Heart left ventricle (tissue), 13 donors: ENCODE measurements around the gene SLC6A3.

ENCODE experiments used
- CTCF ChIP-seq, 12 donors: fragments of 200-600 bp; sonication (generic) in 4 of 12; IDR thresholded peaks; one replicate each; pipeline versions ENCODE4 v1.5.0 to v1.8.0; 2018 to 2022; ENCODE audit warnings: antibody characterized with exemption in 12 of 12, mild to moderate bottlenecking in 5 of 12
- POLR2A ChIP-seq, 2 donors: fragments of 450-650 bp; IDR thresholded peaks; one replicate each; pipeline ENCODE4 v1.6.1; 2017; ENCODE audit warnings: antibody characterized with exemption in 2 of 2, mild to moderate bottlenecking in 2 of 2, moderate library complexity in 2 of 2
- donor health status: ischemic (EF 13 %, LVEDD 7.1; RV severe dilation, severe dysfunction).
- donor health status: DM: no; HTN: yes; CAD: no.
- donor health status: DM: no; HTN: no; CAD: no.
- donor health status: ischemic (EF 25% LVEDD 6.9; RV normal size, moderate dysfunction).
- donor health status: ischemic (EF 25% LVEDD 5.7; RV mildly dilated, moderate dysfunction).
- donor health status: ischemic (EF 35%, LVEDD 5.7; RV mildly dilated, moderate dysfunction).
- donor health status: nonischemic (EF 11% LVEDD 7.7; RV severe dilation, severe dysfunction).
- donor health status: DM: yes; HTN: yes; CAD: no.
- donor health status: PGD.
- donor health status: ischemic (EF 29% LVEDD 5.4; RV normal size, mild dysfunction).
- donor health status: nonischemic (EF 23%, LVEDD 6.1; RV moderate dilation, normal function).

DNA sequence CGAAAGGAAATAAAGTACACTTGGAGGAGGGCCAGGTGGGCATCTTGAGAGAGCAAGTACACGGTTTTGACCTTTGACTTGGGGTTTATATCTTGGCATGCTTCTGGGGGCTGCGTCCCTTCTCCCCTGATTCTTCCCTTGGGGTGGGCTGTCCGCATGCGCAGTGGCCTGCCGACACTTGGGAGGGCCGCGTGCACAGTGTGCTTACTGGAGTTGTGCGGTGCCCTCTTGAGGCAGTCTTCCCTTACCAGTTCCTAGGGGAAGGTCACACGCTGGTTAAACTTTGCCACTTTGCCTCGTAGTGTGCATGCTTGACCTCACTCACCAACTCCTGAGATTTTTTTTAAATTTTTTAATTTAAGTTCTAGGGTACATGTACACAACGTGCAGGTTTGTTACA, 96.0 kb downstream of the SLC6A3 start:
- no peak for TF ChIP-seq POLR2A (IDR thresholded peaks at IDR 0.05)
- TF ChIP-seq CTCF (IDR thresholded peaks at IDR 0.05): no peak
